K562 (cell line): ENCODE data around the gene RND1. TPM values are rescaled to one million over a fixed set of nuclear protein-coding genes. Genes with fewer than 3 reads are reported as not detected.

Source experiments
- E2F3 ChIP-seq: fragments of 250-450 bp; sonication (Bioruptor Pico); IDR thresholded peaks from 2 replicates; pipeline ENCODE4 v1.4.0; 2020; ENCODE audit warnings: mild to moderate bottlenecking
- FIP1L1 ChIP-seq: fragments of 200-400 bp; formaldehyde crosslinking; IDR thresholded peaks from 2 replicates; pipeline ENCODE4 v1.6.1; 2018; ENCODE audit warnings: mild to moderate bottlenecking, low read depth, low read length; ENCODE audit not compliant: poor library complexity, severe bottlenecking
- MAFG ChIP-seq: fragments of 450-650 bp; conservative IDR thresholded peaks from 2 replicates; pipeline ENCODE4 v1.6.1; 2016; ENCODE audit warnings: missing genetic modification characterization, missing compliant biosample characterization
- MCM7 ChIP-seq, 2 experiments: fragments of 450-650 bp; IDR thresholded peaks; 2 replicates each; pipeline ENCODE4 v1.6.1; 2016 to 2018
- PHF21A ChIP-seq: fragments of 450-650 bp; IDR thresholded peaks from 2 replicates; pipeline ENCODE4 v1.6.1; 2017; ENCODE audit warnings: low read depth, borderline replicate concordance
- RAD51 ChIP-seq: fragments of 450-650 bp; IDR thresholded peaks from 2 replicates; pipeline ENCODE4 v1.7.1; 2016; ENCODE audit warnings: low read depth, mild to moderate bottlenecking, borderline replicate concordance
- RBM17 ChIP-seq: fragments of 200-400 bp; formaldehyde crosslinking; IDR thresholded peaks from 2 replicates; pipeline ENCODE4 v1.6.1; 2017; ENCODE audit warnings: low read depth, mild to moderate bottlenecking, low read length, borderline replicate concordance
- RREB1 ChIP-seq: fragments of 250-450 bp; sonication (Bioruptor Pico); IDR thresholded peaks from 2 replicates; pipeline ENCODE4 v1.4.0; 2020
- TCF7L2 ChIP-seq: fragments of 150-350 bp; IDR thresholded peaks from 2 replicates; pipeline ENCODE4 v1.6.1; 2016; ENCODE audit warnings: low read depth, mild to moderate bottlenecking, low read length, moderate library complexity
- TEAD4 ChIP-seq, 2 experiments: sonication (generic) in 1 of 2; formaldehyde crosslinking in 1 of 2; IDR thresholded peaks; 2 replicates each; pipeline versions ENCODE4 v1.6.1 to v1.8.0; 2012 to 2022; ENCODE audit warnings: borderline replicate concordance in 1 of 2, inconsistent platforms in 1 of 2, low read length in 1 of 2, mild to moderate bottlenecking in 1 of 2, missing genetic modification reagents in 1 of 2
- XRCC3 ChIP-seq: fragments of 450-650 bp; IDR thresholded peaks from 2 replicates; pipeline ENCODE4 v1.6.1; 2017; ENCODE audit warnings: mild to moderate bottlenecking, moderate library complexity
- ZEB2 ChIP-seq: fragments of 450-650 bp; IDR thresholded peaks from 2 replicates; pipeline ENCODE4 v1.6.1; 2016
- ZNF224 ChIP-seq: sonication (generic); formaldehyde crosslinking; IDR thresholded peaks from 2 replicates; pipeline ENCODE4 v1.8.0; 2022; ENCODE audit warnings: mild to moderate bottlenecking, missing genetic modification reagents
- polyA plus RNA-seq, 8 experiments: library from polyadenylated mRNA; depleted of rRNA in 4 of 8; stranded (reverse) in 5 of 8; unstranded in 3 of 8; fragments of >200 nt; fragmentation: Nextera tagmentation in 2 of 8; fragmentation: Illumina TruSeq in 1 of 8; extraction: Ambion mirVana in 2 of 8; extraction: Trizol in 1 of 8; gene quantifications; 2 replicates each; pipeline versions ENCODE4 v1.2.1 to v1.2.3, GENCODE V29; 2011 to 2014; ENCODE audit warnings: inconsistent platforms in 1 of 8, missing spikeins in 1 of 8
- total RNA-seq, 7 experiments: library from RNA; depleted of rRNA in 6 of 7; stranded (reverse); fragments of >200 nt in 6 of 7; fragmentation: Illumina TruSeq in 2 of 7; extraction: Trizol in 2 of 7; gene quantifications; 2 replicates each; pipeline versions ENCODE4 v1.2.1 to v1.2.3, GENCODE V29; 2011 to 2021; ENCODE audit warnings: low replicate concordance in 1 of 7
- TF ChIP-seq, protein P1 (sequence below): sonication (generic); formaldehyde crosslinking; IDR thresholded peaks from 2 replicates; pipeline ENCODE4 v1.8.0; 2022; ENCODE audit warnings: missing genetic modification reagents, mild to moderate bottlenecking, moderate library complexity, borderline replicate concordance

The RND1 gene
- total and polyA plus RNA-seq, 9 of the 15 experiments (the other 6 are each of a cell fraction or from before 2014, with no cell fraction given), result 0.18 to 0.78 (median 0.58) TPM; not detected in 2

- TF ChIP-seq RBM17 (no peak), RAD51 (no peak), E2F3 (CRISPR knock-in tag) (no peak), TCF7L2 (no peak), RREB1 (CRISPR knock-in tag) (no peak), TEAD4 (IDR thresholded peaks at IDR 0.05; ENCODE audit: low read length) (no peak), TEAD4 (CRISPR knock-in tag; IDR thresholded peaks at IDR 0.05; ENCODE audit: borderline replicate concordance) (no peak), ZNF224 (no peak), MCM7 (IDR thresholded peaks at IDR 0.05) (no peak), FIP1L1 (no peak), MAFG (tag) (no peak), ZEB2 (no peak), XRCC3 (no peak), PHF21A (0 out of 2 replicates have a peak, but pooled peaks have one; percentile 22)
- TF ChIP-seq, protein P1, sequence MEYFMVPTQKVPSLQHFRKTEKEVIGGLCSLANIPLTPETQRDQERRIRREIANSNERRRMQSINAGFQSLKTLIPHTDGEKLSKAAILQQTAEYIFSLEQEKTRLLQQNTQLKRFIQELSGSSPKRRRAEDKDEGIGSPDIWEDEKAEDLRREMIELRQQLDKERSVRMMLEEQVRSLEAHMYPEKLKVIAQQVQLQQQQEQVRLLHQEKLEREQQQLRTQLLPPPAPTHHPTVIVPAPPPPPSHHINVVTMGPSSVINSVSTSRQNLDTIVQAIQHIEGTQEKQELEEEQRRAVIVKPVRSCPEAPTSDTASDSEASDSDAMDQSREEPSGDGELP (CRISPR knock-in tag), result peak; percentile 14; the same call in 1 of the 2 replicates
These were observed 47.5 kb downstream of the RND1 start, which contains the start of gene CACNB3 (continued) for GRCh38 chr12:48817873-48818830.
